Neural progenitor cell (in vitro differentiated cells): ENCODE measurements around the gene C2CD4C. TPM values are rescaled to one million over a fixed set of nuclear protein-coding genes. Genes with fewer than 3 reads are reported as not detected.
"Not testable (repeated sequence)": the region's sequence is repeated elsewhere in the genome, so short reads cannot be mapped to it uniquely, and the experiment has no call there.

Experiments
- DNase-seq: peaks from one replicate; pipeline ENCODE4 v3.0.0-alpha.2; 2016; ENCODE audit warnings: low spot score
- H2AFZ ChIP-seq: fragments of 200-600 bp; sonication (generic); replicated peaks from 2 replicates; pipeline ENCODE4 v1.6.1; 2016; ENCODE audit warnings: antibody characterized with exemption
- H3F3A ChIP-seq: fragments of 200-600 bp; sonication (generic); 2 replicates; pipeline ENCODE4 v1.6.1; 2016; ENCODE audit warnings: antibody characterized with exemption, low read depth
- H3K27ac ChIP-seq: fragments of 200-600 bp; sonication (generic); 2 replicates; pipeline ENCODE4 v1.5.1; 2016; ENCODE audit warnings: mild to moderate bottlenecking
- H3K27me3 ChIP-seq: fragments of 200-600 bp; sonication (generic); 2 replicates; pipeline ENCODE4 v1.6.1; 2016; ENCODE audit warnings: mild to moderate bottlenecking, moderate library complexity
- H3K36me3 ChIP-seq: fragments of 200-600 bp; sonication (generic); 2 replicates; pipeline ENCODE4 v1.5.1; 2016
- H3K4me1 ChIP-seq: fragments of 200-600 bp; sonication (generic); 2 replicates; pipeline ENCODE4 v1.6.1; 2016; ENCODE audit warnings: mixed run types
- H3K4me2 ChIP-seq: fragments of 200-600 bp; sonication (generic); 2 replicates; pipeline ENCODE4 v1.6.1; 2016
- H3K4me3 ChIP-seq: fragments of 200-600 bp; sonication (generic); 2 replicates; pipeline ENCODE4 v1.5.1; 2016
- H3K79me2 ChIP-seq: fragments of 200-600 bp; sonication (generic); 2 replicates; pipeline ENCODE4 v1.6.1; 2016; ENCODE audit warnings: low read depth
- H3K9ac ChIP-seq: fragments of 200-600 bp; sonication (generic); 2 replicates; pipeline ENCODE4 v1.6.1; 2016
- H3K9me3 ChIP-seq: fragments of 200-600 bp; sonication (generic); 2 replicates; pipeline ENCODE4 v1.5.1; 2016; ENCODE audit warnings: low read depth
- H4K20me1 ChIP-seq: fragments of 200-600 bp; sonication (generic); 2 replicates; pipeline ENCODE4 v1.6.1; 2016; ENCODE audit warnings: low read depth
- H3K27ac Mint-ChIP-seq: 3 replicates; pipeline ENCODE4 v1.8.0; 2021; ENCODE audit warnings: mixed read lengths
- H3K27me3 Mint-ChIP-seq: 2 replicates; pipeline ENCODE4 v1.8.0; 2022; ENCODE audit warnings: low read depth, mild to moderate bottlenecking, inconsistent platforms, moderate library complexity, mixed read lengths; ENCODE audit not compliant: insufficient read depth
- H3K36me3 Mint-ChIP-seq: 3 replicates; pipeline ENCODE4 v1.8.0; 2021; ENCODE audit warnings: mixed read lengths
- H3K4me1 Mint-ChIP-seq: 3 replicates; pipeline ENCODE4 v1.8.0; 2021; ENCODE audit warnings: mixed read lengths
- H3K4me3 Mint-ChIP-seq: 3 replicates; pipeline ENCODE4 v1.8.0; 2021; ENCODE audit warnings: mild to moderate bottlenecking, moderate library complexity, mixed read lengths
- H3K9me3 Mint-ChIP-seq: 3 replicates; pipeline ENCODE4 v1.8.0; 2020; ENCODE audit warnings: mixed read lengths
- CTCF ChIP-seq: fragments of 200-600 bp; sonication (generic); IDR thresholded peaks from 2 replicates; pipeline ENCODE4 v1.5.1; 2017; ENCODE audit warnings: antibody characterized with exemption, mild to moderate bottlenecking
- EZH2 ChIP-seq: fragments of 200-600 bp; sonication (generic); IDR thresholded peaks from 2 replicates; pipeline ENCODE4 v1.6.1; 2017; ENCODE audit warnings: antibody characterized with exemption, mild to moderate bottlenecking, moderate library complexity
- EZH2phosphoT487 ChIP-seq: fragments of 200-600 bp; sonication (generic); IDR thresholded peaks from 2 replicates; pipeline ENCODE4 v1.6.1; 2017; ENCODE audit warnings: antibody characterized with exemption
- total RNA-seq: library from RNA; depleted of rRNA; stranded (reverse); fragments of >200 nt; gene quantifications from 2 replicates; pipeline ENCODE4 v1.2.3, GENCODE V29; 2015; ENCODE audit warnings: low replicate concordance

C2CD4C gene
- total RNA-seq, 1 donor from 2014 or later, result 2.3 TPM

GRCh38 chr19:380618-381219 is 28.2 kb downstream of the C2CD4C start:
- H3K4me3 ChIP-seq, H3K79me2 ChIP-seq, H3K27ac Mint-ChIP-seq, H3K4me1 ChIP-seq, DNase-seq, H3K36me3 Mint-ChIP-seq, H2AFZ ChIP-seq, H3K4me2 ChIP-seq, H3K4me3 Mint-ChIP-seq, H3K9ac ChIP-seq, H3K27ac ChIP-seq, H3K9me3 ChIP-seq, H3K36me3 ChIP-seq, H4K20me1 ChIP-seq: not testable (repeated sequence)
- Histone ChIP-seq H3F3A (peaks cover 15% of the 10 kb centered on the region), H3K27me3 (peaks cover 13% of the 10 kb centered on the region)
- peaks cover 17% of the 10 kb centered on the region for H3K9me3 Mint-ChIP-seq
- H3K4me1 Mint-ChIP-seq, result peaks cover 14% of the 10 kb centered on the region
- peaks cover 15% of the 10 kb centered on the region for H3K27me3 Mint-ChIP-seq

GRCh38 chr19:379796-380195 is 29.2 kb downstream of the C2CD4C start:
- Mint-ChIP-seq H3K4me3 (no peak overlapping the region), H3K27me3 (peaks cover 15% of the 10 kb centered on the region), H3K36me3 (no peaks in the 10 kb centered on the region), H3K4me1 (peaks cover 14% of the 10 kb centered on the region), H3K9me3 (peaks cover 17% of the 10 kb centered on the region), H3K27ac (no peak overlapping the region)
- no peaks in the 10 kb centered on the region for H4K20me1 ChIP-seq
- no peak overlapping the region for H3K4me3 ChIP-seq
- H2AFZ ChIP-seq, result no peak overlapping the region
- no peak overlapping the region for H3K4me2 ChIP-seq
- no peaks in the 10 kb centered on the region for H3K9me3 ChIP-seq
- H3K36me3 ChIP-seq, result no peaks in the 10 kb centered on the region
- peaks cover 4% of the 10 kb centered on the region for H3K4me1 ChIP-seq
- H3K9ac ChIP-seq, result no peak overlapping the region
- no peak for DNase-seq
- peaks cover 11% of the 10 kb centered on the region for H3K27me3 ChIP-seq
- peaks cover 15% of the 10 kb centered on the region for H3F3A ChIP-seq
- no peak overlapping the region for H3K27ac ChIP-seq
- H3K79me2 ChIP-seq, result no peaks in the 10 kb centered on the region
- TF ChIP-seq EZH2phosphoT487 (no peak), CTCF (no peak), EZH2 (no peak)

GRCh38 chr19:378706-379105 is 30.2 kb downstream of the C2CD4C start:
- Histone ChIP-seq H3K27me3 (peaks cover 11% of the 10 kb centered on the region), H3K27ac (no peak overlapping the region), H3K4me3 (no peak overlapping the region), H3K9me3 (no peaks in the 10 kb centered on the region), H3K9ac (no peak overlapping the region), H4K20me1 (no peaks in the 10 kb centered on the region), H3K36me3 (no peaks in the 10 kb centered on the region), H3F3A (peaks cover 5% of the 10 kb centered on the region), H3K79me2 (no peaks in the 10 kb centered on the region), H3K4me2 (no peak overlapping the region), H3K4me1 (no peaks in the 10 kb centered on the region), H2AFZ (no peak overlapping the region)
- H3K4me3 Mint-ChIP-seq, result no peak overlapping the region
- H3K4me1 Mint-ChIP-seq, result peaks cover 4% of the 10 kb centered on the region
- H3K36me3 Mint-ChIP-seq, result no peaks in the 10 kb centered on the region
- TF ChIP-seq EZH2phosphoT487 (no peak), CTCF (no peak), EZH2 (no peak)
- peaks cover 15% of the 10 kb centered on the region for H3K9me3 Mint-ChIP-seq
- H3K27ac Mint-ChIP-seq, result no peak overlapping the region
- H3K27me3 Mint-ChIP-seq, result peaks cover 15% of the 10 kb centered on the region
- DNase-seq, result no peak

GRCh38 chr19:377801-378581 is 31.0 kb downstream of the C2CD4C start:
- H3K9ac ChIP-seq, result no peak overlapping the region
- no peaks in the 10 kb centered on the region for H3K9me3 ChIP-seq
- H3K4me3 ChIP-seq, result no peak overlapping the region
- DNase-seq, result no peak
- H3K4me2 ChIP-seq, result no peak overlapping the region
- Mint-ChIP-seq H3K27ac (no peak overlapping the region), H3K9me3 (peaks cover 10% of the 10 kb centered on the region), H3K36me3 (no peaks in the 10 kb centered on the region), H3K4me3 (no peak overlapping the region), H3K4me1 (no peaks in the 10 kb centered on the region), H3K27me3 (peaks cover 17% of the 10 kb centered on the region)
- H3K79me2 ChIP-seq, result no peaks in the 10 kb centered on the region
- H3K4me1 ChIP-seq, result no peaks in the 10 kb centered on the region
- no peaks in the 10 kb centered on the region for H3K36me3 ChIP-seq
- H4K20me1 ChIP-seq, result no peaks in the 10 kb centered on the region
- H3F3A ChIP-seq, result peaks cover 3% of the 10 kb centered on the region
- peak overlapping the region; percentile 17 for H2AFZ ChIP-seq
- TF ChIP-seq EZH2phosphoT487, result no peak
- TF ChIP-seq EZH2, result no peak
- TF ChIP-seq CTCF, result no peak
- no peak overlapping the region for H3K27ac ChIP-seq
- H3K27me3 ChIP-seq, result peaks cover 3% of the 10 kb centered on the region
